ENCODE results near the gene CCDC148. TPM values are rescaled to one million over a fixed set of nuclear protein-coding genes. Genes with fewer than 3 reads are reported as not detected.

The CCDC148 gene
- total RNA-seq, 4 donors from 2014 or later = 0.55 to 1.6 TPM; not detected in 2

DNA sequence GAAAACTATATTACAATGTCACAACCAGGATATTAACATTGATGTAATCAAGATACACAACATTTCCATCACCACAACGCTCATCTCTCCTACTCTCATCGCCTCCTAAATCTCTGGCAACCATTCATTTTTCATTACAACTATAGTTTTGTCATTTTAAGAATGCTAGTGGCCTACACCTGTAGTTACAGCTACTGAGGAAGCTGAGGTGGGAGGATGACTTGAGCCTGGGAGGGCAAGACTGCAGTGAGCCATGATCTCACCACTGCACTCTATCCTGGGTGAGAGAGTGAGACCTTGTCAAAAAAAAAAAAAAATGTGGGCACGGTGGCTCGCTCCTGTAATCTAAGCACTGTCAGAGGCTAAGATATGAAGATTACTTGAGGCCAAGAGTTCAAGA, 10.7 kb upstream of the CCDC148 start:
- intact Hi-C loops (cut with DNase I; ENCODE audit: low total_unique reads) = no loop called here
- H3K4me3 ChIP-seq (ENCODE audit: low read depth, poor library complexity, severe bottlenecking) = no peak overlapping the region
- 93 to 95% methylated on average over 4 of the region's 4 CpGs for WGBS, 2 donors
- no peak for DNase-seq (ENCODE audit: low spot score in 2 of 2)
- TF ChIP-seq POLR2A (IDR thresholded peaks at IDR 0.05) = no peak
- TF ChIP-seq, protein P1, sequence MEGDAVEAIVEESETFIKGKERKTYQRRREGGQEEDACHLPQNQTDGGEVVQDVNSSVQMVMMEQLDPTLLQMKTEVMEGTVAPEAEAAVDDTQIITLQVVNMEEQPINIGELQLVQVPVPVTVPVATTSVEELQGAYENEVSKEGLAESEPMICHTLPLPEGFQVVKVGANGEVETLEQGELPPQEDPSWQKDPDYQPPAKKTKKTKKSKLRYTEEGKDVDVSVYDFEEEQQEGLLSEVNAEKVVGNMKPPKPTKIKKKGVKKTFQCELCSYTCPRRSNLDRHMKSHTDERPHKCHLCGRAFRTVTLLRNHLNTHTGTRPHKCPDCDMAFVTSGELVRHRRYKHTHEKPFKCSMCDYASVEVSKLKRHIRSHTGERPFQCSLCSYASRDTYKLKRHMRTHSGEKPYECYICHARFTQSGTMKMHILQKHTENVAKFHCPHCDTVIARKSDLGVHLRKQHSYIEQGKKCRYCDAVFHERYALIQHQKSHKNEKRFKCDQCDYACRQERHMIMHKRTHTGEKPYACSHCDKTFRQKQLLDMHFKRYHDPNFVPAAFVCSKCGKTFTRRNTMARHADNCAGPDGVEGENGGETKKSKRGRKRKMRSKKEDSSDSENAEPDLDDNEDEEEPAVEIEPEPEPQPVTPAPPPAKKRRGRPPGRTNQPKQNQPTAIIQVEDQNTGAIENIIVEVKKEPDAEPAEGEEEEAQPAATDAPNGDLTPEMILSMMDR (IDR thresholded peaks at IDR 0.05) = no peak

DNA sequence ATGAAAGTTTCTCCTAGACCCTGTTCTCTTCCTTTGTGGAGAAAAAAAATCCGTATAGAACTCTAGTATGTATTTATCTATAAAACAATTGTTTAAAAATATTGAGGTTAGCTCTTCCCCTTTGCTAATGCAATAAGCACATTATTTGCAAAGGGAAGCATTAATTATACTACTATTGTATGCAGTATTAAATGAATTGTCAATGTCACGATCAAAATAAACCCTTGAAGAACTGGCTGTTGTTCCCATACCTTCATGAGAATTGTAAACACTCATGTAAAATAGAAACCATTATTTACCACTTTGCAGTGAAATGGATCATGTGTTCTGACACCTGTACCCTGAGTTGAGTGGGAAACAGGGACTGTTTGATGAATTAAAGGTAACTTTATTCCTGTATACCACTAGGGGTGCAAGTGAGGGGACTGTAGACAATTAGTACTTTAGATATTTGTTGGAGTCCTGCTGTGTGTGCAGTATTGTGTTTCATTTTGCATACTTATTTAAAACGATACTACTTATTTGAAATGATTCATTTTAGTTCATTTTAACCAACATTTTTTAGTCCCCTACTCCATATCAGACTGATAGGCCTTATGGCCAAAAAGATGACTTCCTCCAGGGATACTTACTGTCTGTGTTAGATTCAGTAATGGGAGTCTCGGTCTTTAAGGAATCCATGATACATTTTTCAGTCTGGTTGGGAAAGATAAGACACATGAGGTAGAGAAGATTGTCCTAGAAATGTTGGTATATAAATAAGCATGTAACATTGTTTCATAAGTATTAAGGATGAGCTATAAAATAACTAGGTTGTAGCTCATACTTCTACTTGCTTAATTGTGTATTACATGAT, 8.1 kb upstream of the CCDC148 start:
- H3K4me3 ChIP-seq (ENCODE audit: low read depth, poor library complexity, severe bottlenecking) = no peak overlapping the region
- DNase-seq (ENCODE audit: low spot score in 2 of 2) = no peak
- 84 to 88% methylated on average over 4 of the region's 4 CpGs for WGBS, 2 donors
- TF ChIP-seq, protein P1 (IDR thresholded peaks at IDR 0.05) = no peak
- no peak for TF ChIP-seq POLR2A (IDR thresholded peaks at IDR 0.05)
- intact Hi-C loops (cut with DNase I; ENCODE audit: low total_unique reads) = no loop called here

DNA sequence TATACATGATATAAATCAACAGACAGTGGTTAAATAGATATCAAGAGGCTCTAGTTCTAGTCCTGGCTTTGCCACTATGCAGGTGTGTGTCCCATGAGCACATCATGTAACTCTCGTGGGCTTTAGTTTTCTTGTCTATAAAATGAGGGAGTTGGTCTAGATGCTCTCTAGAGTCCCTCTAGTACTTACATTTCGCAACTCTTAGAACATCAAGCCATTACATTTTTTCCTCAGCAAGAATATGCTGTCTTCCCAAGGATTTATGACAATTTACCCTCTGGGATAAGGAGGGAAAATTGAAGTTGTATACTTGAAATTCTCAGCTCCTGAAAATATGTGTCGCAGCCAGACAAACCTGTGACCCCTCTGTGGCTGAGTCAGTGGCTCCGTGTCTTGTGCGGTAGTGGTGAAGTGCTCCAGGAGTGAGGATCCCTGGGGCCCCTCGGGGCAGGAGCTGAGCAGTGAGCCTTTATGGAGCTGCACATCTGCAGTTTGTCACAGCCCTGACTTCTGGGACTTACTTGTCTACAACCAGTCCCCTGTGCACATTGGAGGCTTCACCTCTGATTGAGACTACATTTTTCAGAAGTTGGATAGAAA, 7.0 kb upstream of the CCDC148 start:
- intact Hi-C loops (cut with DNase I; ENCODE audit: low total_unique reads) = no loop called here
- WGBS, 2 donors = 54 to 72% methylated on average over 6 of the region's 6 CpGs

DNA sequence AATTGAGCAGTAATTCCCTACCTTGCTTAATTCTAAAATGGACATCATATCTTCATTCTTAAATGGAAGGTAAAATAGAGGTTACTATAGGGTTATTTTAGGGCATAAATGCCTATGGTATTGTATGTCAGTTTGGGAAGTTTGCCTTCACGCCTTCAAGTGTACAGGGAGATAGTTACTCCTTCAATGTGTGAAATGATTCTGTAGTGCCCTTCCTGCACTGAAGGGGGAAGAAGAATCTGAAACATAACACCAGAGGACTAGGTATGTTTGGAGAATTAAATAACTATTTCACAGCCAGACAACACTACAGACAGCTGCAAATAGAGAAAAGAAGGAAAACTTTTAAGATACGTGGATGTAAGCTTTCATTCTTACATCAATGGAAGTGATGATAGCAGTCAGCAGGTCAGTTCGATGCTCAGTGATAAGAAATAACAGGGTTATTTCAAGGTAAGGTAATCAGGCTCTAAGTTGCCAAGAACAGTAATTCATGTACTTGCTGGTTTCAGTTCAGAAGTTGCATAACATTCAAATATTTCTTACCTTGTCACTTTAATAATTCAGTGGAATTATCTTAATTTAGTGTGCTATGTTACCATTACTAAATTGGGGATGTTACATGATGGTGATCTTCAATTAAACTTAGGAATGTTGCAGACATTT, 4.2 kb upstream of the CCDC148 start:
- WGBS, 2 donors = 39 to 44% methylated on average over 3 of the region's 3 CpGs
- H3K4me3 ChIP-seq (ENCODE audit: low read depth, poor library complexity, severe bottlenecking) = no peak overlapping the region
- no peak for DNase-seq (ENCODE audit: low spot score in 2 of 2)
- TF ChIP-seq, protein P1 (IDR thresholded peaks at IDR 0.05) = no peak
- no peak for TF ChIP-seq POLR2A (IDR thresholded peaks at IDR 0.05)
- intact Hi-C loops (cut with DNase I; ENCODE audit: low total_unique reads) = no loop called here

More for the DNA sequence above, 7.0 kb upstream of the CCDC148 start:
- TF ChIP-seq, protein P1 (IDR thresholded peaks at IDR 0.05) = no peak
- no peak for TF ChIP-seq POLR2A (IDR thresholded peaks at IDR 0.05)
- no peak overlapping the region for H3K4me3 ChIP-seq (ENCODE audit: low read depth, poor library complexity, severe bottlenecking)
- no peak for DNase-seq (ENCODE audit: low spot score in 2 of 2)

DNA sequence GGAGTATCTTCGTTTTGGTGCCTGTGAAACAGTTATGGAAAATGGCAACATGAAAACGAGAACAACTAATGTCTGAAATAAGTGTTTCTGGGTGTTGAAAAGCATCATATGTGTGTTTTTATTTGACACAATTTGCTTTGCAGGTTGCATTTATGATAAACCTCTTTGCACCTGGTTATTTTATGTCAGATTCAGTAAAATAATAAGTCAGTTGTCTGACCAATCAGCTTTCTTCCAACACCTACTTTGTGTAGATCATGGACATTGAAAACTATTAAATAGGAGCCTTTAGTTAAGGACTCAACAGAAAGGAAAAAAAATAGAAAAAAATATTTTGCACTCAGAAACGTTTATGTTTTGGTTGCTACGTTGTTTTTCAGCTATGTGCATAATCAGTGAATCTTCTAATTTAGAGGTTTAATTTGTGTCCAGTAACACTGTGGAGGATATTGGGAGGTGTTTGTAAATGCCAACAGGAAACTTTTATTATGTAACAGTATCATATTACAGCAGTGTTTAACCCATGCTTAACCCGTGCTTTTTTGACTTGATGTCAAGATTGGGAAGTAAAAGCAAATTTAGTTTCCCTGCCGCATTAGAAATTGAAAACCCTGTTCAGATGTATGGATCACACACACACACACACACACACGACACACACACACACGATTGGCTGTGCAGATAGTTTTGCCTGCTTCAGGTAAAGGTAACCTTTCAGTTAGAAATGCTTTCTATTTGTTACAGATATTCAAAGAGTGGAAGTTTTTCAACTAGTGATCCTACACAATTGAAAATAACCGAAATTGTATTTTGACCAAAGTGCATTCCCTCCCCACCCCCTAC, 2.8 kb upstream of the CCDC148 start:
- intact Hi-C loops (cut with DNase I; ENCODE audit: low total_unique reads) = loop anchor here (10.0 kb wide), 1 partner anchor 285 kb away; no protein-coding TSS in a partner anchor
- TF ChIP-seq, protein P1 (IDR thresholded peaks at IDR 0.05) = no peak
- TF ChIP-seq POLR2A (IDR thresholded peaks at IDR 0.05) = no peak
- DNase-seq (ENCODE audit: low spot score in 2 of 2) = no peak
- WGBS, 2 donors = 31 to 42% methylated on average over 9 of the region's 9 CpGs
- no peak overlapping the region for H3K4me3 ChIP-seq (ENCODE audit: low read depth, poor library complexity, severe bottlenecking)
